Suprapubic skin (tissue), 4 donors: ENCODE data around the gene AMTN.

Experiments
- POLR2A ChIP-seq, 2 donors: fragments of 450-650 bp; IDR thresholded peaks; one replicate each; pipeline ENCODE4 v1.6.1; 2017; ENCODE audit warnings: antibody characterized with exemption in 2 of 2, mild to moderate bottlenecking in 2 of 2, moderate library complexity in 2 of 2
- POLR2AphosphoS5 ChIP-seq, 3 donors: sonication (generic); formaldehyde crosslinking; IDR thresholded peaks; one replicate each; pipeline ENCODE4 v1.6.1; 2017; ENCODE audit warnings: antibody characterized with exemption in 3 of 3
- TF ChIP-seq, protein P1 (sequence below), 2 donors: fragments of 200-600 bp in 1 of 2; fragments of 450-650 bp in 1 of 2; sonication (generic) in 1 of 2; IDR thresholded peaks; one replicate each; pipeline ENCODE4 v1.5.1; 2016 to 2019; ENCODE audit warnings: antibody characterized with exemption in 2 of 2, mild to moderate bottlenecking in 1 of 2, moderate library complexity in 1 of 2

DNA sequence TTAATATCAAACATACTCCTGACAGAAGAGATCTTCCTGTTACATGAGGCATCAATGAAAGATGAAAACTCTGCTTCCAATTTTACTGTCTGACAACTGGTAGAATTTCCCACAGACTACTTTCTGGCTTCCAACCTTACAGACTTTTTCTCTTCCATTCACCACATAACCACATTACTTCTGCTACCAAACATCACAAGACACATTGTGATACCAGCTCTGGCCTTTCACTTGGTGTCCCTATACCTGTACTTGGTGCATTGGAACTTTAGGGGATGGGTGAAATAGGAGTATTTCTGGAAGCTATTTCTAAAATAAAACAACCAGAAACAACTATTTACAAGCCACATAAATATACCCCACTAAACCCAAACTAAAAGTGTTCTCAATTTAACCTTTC is 20.5 kb downstream of the AMTN start:
- TF ChIP-seq, protein P1, sequence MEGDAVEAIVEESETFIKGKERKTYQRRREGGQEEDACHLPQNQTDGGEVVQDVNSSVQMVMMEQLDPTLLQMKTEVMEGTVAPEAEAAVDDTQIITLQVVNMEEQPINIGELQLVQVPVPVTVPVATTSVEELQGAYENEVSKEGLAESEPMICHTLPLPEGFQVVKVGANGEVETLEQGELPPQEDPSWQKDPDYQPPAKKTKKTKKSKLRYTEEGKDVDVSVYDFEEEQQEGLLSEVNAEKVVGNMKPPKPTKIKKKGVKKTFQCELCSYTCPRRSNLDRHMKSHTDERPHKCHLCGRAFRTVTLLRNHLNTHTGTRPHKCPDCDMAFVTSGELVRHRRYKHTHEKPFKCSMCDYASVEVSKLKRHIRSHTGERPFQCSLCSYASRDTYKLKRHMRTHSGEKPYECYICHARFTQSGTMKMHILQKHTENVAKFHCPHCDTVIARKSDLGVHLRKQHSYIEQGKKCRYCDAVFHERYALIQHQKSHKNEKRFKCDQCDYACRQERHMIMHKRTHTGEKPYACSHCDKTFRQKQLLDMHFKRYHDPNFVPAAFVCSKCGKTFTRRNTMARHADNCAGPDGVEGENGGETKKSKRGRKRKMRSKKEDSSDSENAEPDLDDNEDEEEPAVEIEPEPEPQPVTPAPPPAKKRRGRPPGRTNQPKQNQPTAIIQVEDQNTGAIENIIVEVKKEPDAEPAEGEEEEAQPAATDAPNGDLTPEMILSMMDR (IDR thresholded peaks at IDR 0.05), result no peak
- TF ChIP-seq POLR2AphosphoS5 (IDR thresholded peaks at IDR 0.05), result no peak
- no peak for TF ChIP-seq POLR2A (IDR thresholded peaks at IDR 0.05)
